ENCODE measurements around the gene SRGAP2C. TPM values are rescaled to one million over a fixed set of nuclear protein-coding genes. Genes with fewer than 3 reads are reported as not detected.
"Not testable (repeated sequence)": the region's sequence is repeated elsewhere in the genome, so short reads cannot be mapped to it uniquely, and the experiment has no call there.

SRGAP2C gene
- total RNA-seq, 1 donor from 2014 or later, result 34.2 TPM

- TF ChIP-seq, protein P1, sequence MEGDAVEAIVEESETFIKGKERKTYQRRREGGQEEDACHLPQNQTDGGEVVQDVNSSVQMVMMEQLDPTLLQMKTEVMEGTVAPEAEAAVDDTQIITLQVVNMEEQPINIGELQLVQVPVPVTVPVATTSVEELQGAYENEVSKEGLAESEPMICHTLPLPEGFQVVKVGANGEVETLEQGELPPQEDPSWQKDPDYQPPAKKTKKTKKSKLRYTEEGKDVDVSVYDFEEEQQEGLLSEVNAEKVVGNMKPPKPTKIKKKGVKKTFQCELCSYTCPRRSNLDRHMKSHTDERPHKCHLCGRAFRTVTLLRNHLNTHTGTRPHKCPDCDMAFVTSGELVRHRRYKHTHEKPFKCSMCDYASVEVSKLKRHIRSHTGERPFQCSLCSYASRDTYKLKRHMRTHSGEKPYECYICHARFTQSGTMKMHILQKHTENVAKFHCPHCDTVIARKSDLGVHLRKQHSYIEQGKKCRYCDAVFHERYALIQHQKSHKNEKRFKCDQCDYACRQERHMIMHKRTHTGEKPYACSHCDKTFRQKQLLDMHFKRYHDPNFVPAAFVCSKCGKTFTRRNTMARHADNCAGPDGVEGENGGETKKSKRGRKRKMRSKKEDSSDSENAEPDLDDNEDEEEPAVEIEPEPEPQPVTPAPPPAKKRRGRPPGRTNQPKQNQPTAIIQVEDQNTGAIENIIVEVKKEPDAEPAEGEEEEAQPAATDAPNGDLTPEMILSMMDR (IDR thresholded peaks at IDR 0.05), result no peak
- Mint-ChIP-seq H3K4me1 (ENCODE audit: low read depth) (peaks cover 1% of the 10 kb centered on the region), H3K27ac (ENCODE audit: unreplicated experiment) (no peak overlapping the region), H3K9me3 (ENCODE audit: low read depth) (no peaks in the 10 kb centered on the region), H3K36me3 (ENCODE audit: low read depth) (no peaks in the 10 kb centered on the region), H3K4me3 (ENCODE audit: unreplicated experiment) (no peak overlapping the region), H3K27me3 (ENCODE audit: low read depth) (no peaks in the 10 kb centered on the region)
- DNase-seq (ENCODE audit: low spot score), result no peak
These were observed 223.6 kb downstream of the SRGAP2C start for GRCh38 chr1:121408354-121408753.

DNA sequence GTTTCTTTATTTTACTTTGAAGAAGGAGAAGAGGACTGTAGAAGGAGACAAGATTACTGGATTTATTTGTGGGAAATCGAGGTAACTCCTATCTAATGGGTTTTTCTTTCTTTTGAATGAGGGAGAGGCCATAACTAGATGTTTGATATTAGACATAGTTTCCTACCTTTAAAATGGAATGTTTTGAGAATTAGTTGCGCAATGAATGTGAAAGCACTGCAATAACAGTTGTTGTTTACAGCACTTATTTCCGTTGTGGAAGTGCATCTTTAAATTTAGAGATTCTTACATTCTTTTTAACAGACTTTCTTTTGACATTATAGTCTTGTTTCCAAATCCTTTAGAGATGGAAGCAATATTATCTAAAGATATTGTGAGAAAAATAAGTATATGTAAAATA is 229.0 kb downstream of the SRGAP2C start:
- no peak for DNase-seq (ENCODE audit: low spot score)
- no peak overlapping the region for H3K27ac Mint-ChIP-seq (ENCODE audit: unreplicated experiment)
- no peaks in the 10 kb centered on the region for H3K27me3 Mint-ChIP-seq (ENCODE audit: low read depth)
- no peak overlapping the region for H3K4me3 Mint-ChIP-seq (ENCODE audit: unreplicated experiment)
- H3K4me1 Mint-ChIP-seq (ENCODE audit: low read depth), result peaks cover 24% of the 10 kb centered on the region
- no peaks in the 10 kb centered on the region for H3K36me3 Mint-ChIP-seq (ENCODE audit: low read depth)
- TF ChIP-seq, protein P1 (IDR thresholded peaks at IDR 0.05), result no peak
- no peaks in the 10 kb centered on the region for H3K9me3 Mint-ChIP-seq (ENCODE audit: low read depth)

- TF ChIP-seq, protein P1 (IDR thresholded peaks at IDR 0.05), result no peak
- H3K36me3 Mint-ChIP-seq (ENCODE audit: low read depth), result no peaks in the 10 kb centered on the region
- DNase-seq (ENCODE audit: low spot score), result no peak
- H3K27me3 Mint-ChIP-seq (ENCODE audit: low read depth), result no peaks in the 10 kb centered on the region
- H3K9me3 Mint-ChIP-seq (ENCODE audit: low read depth), result no peaks in the 10 kb centered on the region
- H3K4me3 Mint-ChIP-seq (ENCODE audit: unreplicated experiment), result no peak overlapping the region
- H3K4me1 Mint-ChIP-seq (ENCODE audit: low read depth), result peaks cover 24% of the 10 kb centered on the region
- peak overlapping the region; percentile 79 for H3K27ac Mint-ChIP-seq (ENCODE audit: unreplicated experiment)
These were observed 230.1 kb downstream of the SRGAP2C start for GRCh38 chr1:121414905-121415304.

- H3K27me3 Mint-ChIP-seq (ENCODE audit: low read depth), result no peaks in the 10 kb centered on the region
- peaks cover 24% of the 10 kb centered on the region for H3K4me1 Mint-ChIP-seq (ENCODE audit: low read depth)
- no peak overlapping the region for H3K27ac Mint-ChIP-seq (ENCODE audit: unreplicated experiment)
- H3K4me3 Mint-ChIP-seq (ENCODE audit: unreplicated experiment), result no peak overlapping the region
- DNase-seq (ENCODE audit: low spot score), result no peak
- no peaks in the 10 kb centered on the region for H3K36me3 Mint-ChIP-seq (ENCODE audit: low read depth)
- TF ChIP-seq, protein P1 (IDR thresholded peaks at IDR 0.05), result no peak
- no peaks in the 10 kb centered on the region for H3K9me3 Mint-ChIP-seq (ENCODE audit: low read depth)
These were observed 232.6 kb downstream of the SRGAP2C start for GRCh38 chr1:121417325-121417923.

DNA sequence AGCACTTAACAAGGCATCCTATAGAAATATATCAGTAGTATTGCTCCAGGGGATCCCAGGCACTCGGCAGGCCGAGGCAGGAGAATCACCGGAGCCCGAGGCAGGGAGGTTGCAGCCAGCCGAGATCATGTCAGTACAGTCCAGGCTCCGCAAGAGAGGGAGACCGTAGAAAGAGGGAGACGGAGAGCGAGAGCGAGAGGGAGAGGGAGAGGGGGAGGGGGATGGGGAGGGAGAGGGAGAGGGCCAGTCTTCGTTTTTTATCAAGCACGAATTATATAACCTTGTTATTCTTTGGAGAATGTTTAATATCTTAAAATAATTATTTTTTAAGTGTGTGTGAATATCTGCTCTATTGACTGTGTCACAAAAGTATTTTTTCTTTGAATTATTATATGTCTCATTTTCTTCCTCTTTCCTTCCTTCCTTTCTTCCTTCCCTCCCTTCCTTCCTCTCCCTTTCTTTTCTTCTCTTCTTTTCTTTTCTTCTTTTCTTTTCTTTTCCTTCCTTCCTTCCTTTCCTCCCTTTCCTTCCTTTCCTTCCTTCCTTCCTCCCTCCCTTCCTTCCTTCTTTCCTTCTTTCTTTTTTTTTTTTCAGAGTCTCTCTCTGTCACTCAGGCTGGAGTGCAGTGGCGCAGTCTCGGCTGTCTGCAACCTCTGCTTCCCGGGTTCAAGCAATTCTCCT is 233.7 kb downstream of the SRGAP2C start:
- Mint-ChIP-seq H3K36me3 (ENCODE audit: low read depth) (no peaks in the 10 kb centered on the region), H3K4me3 (ENCODE audit: unreplicated experiment) (no peak overlapping the region), H3K9me3 (ENCODE audit: low read depth) (no peaks in the 10 kb centered on the region), H3K27me3 (ENCODE audit: low read depth) (no peaks in the 10 kb centered on the region), H3K27ac (ENCODE audit: unreplicated experiment) (no peak overlapping the region), H3K4me1 (ENCODE audit: low read depth) (peaks cover 21% of the 10 kb centered on the region)
- no peak for DNase-seq (ENCODE audit: low spot score)
- TF ChIP-seq, protein P1 (IDR thresholded peaks at IDR 0.05), result no peak

- peaks cover 19% of the 10 kb centered on the region for H3K4me1 Mint-ChIP-seq (ENCODE audit: low read depth)
- not testable (repeated sequence) for H3K9me3 Mint-ChIP-seq (ENCODE audit: low read depth); H3K36me3 Mint-ChIP-seq (ENCODE audit: low read depth); DNase-seq (ENCODE audit: low spot score); H3K27ac Mint-ChIP-seq (ENCODE audit: unreplicated experiment); H3K4me3 Mint-ChIP-seq (ENCODE audit: unreplicated experiment); H3K27me3 Mint-ChIP-seq (ENCODE audit: low read depth)
These were observed 234.4 kb downstream of the SRGAP2C start for GRCh38 chr1:121419050-121419615.

GRCh38 chr1:121421490-121421889 is 236.7 kb downstream of the SRGAP2C start:
- H3K4me3 Mint-ChIP-seq (ENCODE audit: unreplicated experiment); H3K4me1 Mint-ChIP-seq (ENCODE audit: low read depth); H3K27me3 Mint-ChIP-seq (ENCODE audit: low read depth); H3K9me3 Mint-ChIP-seq (ENCODE audit: low read depth); DNase-seq (ENCODE audit: low spot score); H3K27ac Mint-ChIP-seq (ENCODE audit: unreplicated experiment); H3K36me3 Mint-ChIP-seq (ENCODE audit: low read depth): not testable (repeated sequence)

GRCh38 chr1:121423956-121424355 is 239.2 kb downstream of the SRGAP2C start:
- H3K4me1 Mint-ChIP-seq (ENCODE audit: low read depth); DNase-seq (ENCODE audit: low spot score); H3K27ac Mint-ChIP-seq (ENCODE audit: unreplicated experiment); H3K27me3 Mint-ChIP-seq (ENCODE audit: low read depth); H3K36me3 Mint-ChIP-seq (ENCODE audit: low read depth); H3K9me3 Mint-ChIP-seq (ENCODE audit: low read depth); H3K4me3 Mint-ChIP-seq (ENCODE audit: unreplicated experiment): not testable (repeated sequence)

Measured in chondrocyte (in vitro differentiated cells).